Tibial artery (tissue), 4 donors: Measurements from ENCODE around the gene EPHB3.

Source experiments
- DNase-seq, 2 donors: peaks; one replicate each; pipeline ENCODE4 v3.0.0-alpha.2; 2019
- H3K27ac ChIP-seq, 2 donors: fragments of 200-600 bp; sonication (generic) in 1 of 2; 1 replicate in 1 of 2; 2 replicates in 1 of 2; pipeline ENCODE4 v1.5.1; 2018 to 2019; ENCODE audit warnings: mild to moderate bottlenecking in 1 of 2
- H3K27me3 ChIP-seq, 2 donors: fragments of 200-600 bp; sonication (generic) in 1 of 2; one replicate each; pipeline versions ENCODE4 v1.5.1 to v1.6.0; 2016 to 2019
- H3K36me3 ChIP-seq, 3 donors: fragments of 200-600 bp; sonication (generic) in 2 of 3; one replicate each; pipeline ENCODE4 v1.5.1; 2016 to 2019; ENCODE audit warnings: mild to moderate bottlenecking in 2 of 3
- H3K4me1 ChIP-seq, 4 donors: fragments of 200-600 bp; sonication (generic) in 2 of 4; 1 replicate in 3 of 4; 2 replicates in 1 of 4; pipeline ENCODE4 v1.5.1; 2016 to 2019
- H3K4me3 ChIP-seq, 2 donors: fragments of 200-600 bp; sonication (generic) in 1 of 2; 1 replicate in 1 of 2; 2 replicates in 1 of 2; pipeline ENCODE4 v1.5.1; 2018 to 2019; ENCODE audit warnings: mild to moderate bottlenecking in 2 of 2
- H3K9me3 ChIP-seq, 3 donors: fragments of 200-600 bp; sonication (generic) in 1 of 3; one replicate each; pipeline ENCODE4 v1.5.1; 2016 to 2019
- CTCF ChIP-seq, 2 experiments: fragments of 200-600 bp in 1 of 2; fragments of 450-650 bp in 1 of 2; IDR thresholded peaks; one replicate each; pipeline ENCODE4 v1.5.1; 2017 to 2019; ENCODE audit warnings: antibody characterized with exemption in 2 of 2, mild to moderate bottlenecking in 1 of 2, moderate library complexity in 1 of 2
- intact Hi-C: fragments of 100-400 bp; cut with DNase I; formaldehyde crosslinking; loops from one replicate; pipeline ENCODE4 v1.15.0; 2023; ENCODE audit warnings: low total_unique reads

EPHB3 gene

GRCh38 chr3:184631472-184631861, 69.9 kb downstream of the EPHB3 start:
- TF ChIP-seq CTCF (IDR thresholded peaks at IDR 0.05) = no peak
- H3K27ac ChIP-seq = no peak overlapping the region
- no peak overlapping the region for H3K4me3 ChIP-seq
- peaks cover 0 to 11% (median 0%) of the 10 kb centered on the region in 4 donors for H3K4me1 ChIP-seq
- intact Hi-C loops = no loop called here
- no peak for DNase-seq
- H3K36me3 ChIP-seq = no peaks in the 10 kb centered on the region
- no peaks in the 10 kb centered on the region for H3K9me3 ChIP-seq
- peaks cover 0 to 26% of the 10 kb centered on the region in 2 donors for H3K27me3 ChIP-seq
